HG02763 (cell line): Measurements from ENCODE around the gene TATDN3.
"Not testable (repeated sequence)": the region's sequence is repeated elsewhere in the genome, so short reads cannot be mapped to it uniquely, and the experiment has no call there.

ENCODE experiments used
- ATAC-seq: cut with Tn5 transposase; IDR thresholded peaks from one replicate; pipeline ENCODE4 v1.9.1; 2021; ENCODE audit warnings: mild to moderate bottlenecking, moderate library complexity; ENCODE audit not compliant: unreplicated experiment

Gene TATDN3

GRCh38 chr1:212791676-212792395 lies at the start of gene TATDN3, which contains the start of gene NSL1:
Gene TATDN3, plus strand, starts transcription at chr1:212791894. Its CDS starts 28 bp downstream, at chr1:212791922.
Gene NSL1, minus strand, starts transcription at chr1:212791777. Its CDS starts 14 bp downstream, at chr1:212791763.
- ATAC-seq = peak; percentile 78

- no peak for ATAC-seq
Observed at GRCh38 chr1:212743901-212744475, 47.7 kb upstream of the TATDN3 start.

GRCh38 chr1:212745303-212745702 lies 46.4 kb upstream of the TATDN3 start:
- ATAC-seq = no peak

GRCh38 chr1:212746546-212746945 lies 45.1 kb upstream of the TATDN3 start:
- no peak for ATAC-seq

GRCh38 chr1:212749821-212750535 lies 41.7 kb upstream of the TATDN3 start:
- no peak for ATAC-seq

GRCh38 chr1:212752252-212752933 lies 39.3 kb upstream of the TATDN3 start:
- ATAC-seq = no peak

GRCh38 chr1:212752934-212753497 lies 38.7 kb upstream of the TATDN3 start:
- no peak for ATAC-seq

- ATAC-seq = no peak
Observed at GRCh38 chr1:212753749-212754148, 37.9 kb upstream of the TATDN3 start.

- no peak for ATAC-seq
Observed at GRCh38 chr1:212754193-212754592, 37.5 kb upstream of the TATDN3 start.

- ATAC-seq = no peak
Observed at GRCh38 chr1:212754680-212755079, 37.0 kb upstream of the TATDN3 start.

- ATAC-seq = no peak
Observed at GRCh38 chr1:212759683-212760082, 32.0 kb upstream of the TATDN3 start.

- no peak for ATAC-seq
Observed at GRCh38 chr1:212760126-212760823, 31.4 kb upstream of the TATDN3 start.

- ATAC-seq = no peak
Observed at GRCh38 chr1:212762234-212762633, 29.5 kb upstream of the TATDN3 start.

- no peak for ATAC-seq
Observed at GRCh38 chr1:212762839-212763238, 28.9 kb upstream of the TATDN3 start.

- not testable (repeated sequence) for ATAC-seq
Observed at GRCh38 chr1:212764718-212765281, 26.9 kb upstream of the TATDN3 start.

- not testable (repeated sequence) for ATAC-seq
Observed at GRCh38 chr1:212766825-212767224, 24.9 kb upstream of the TATDN3 start.

- ATAC-seq = no peak
Observed at GRCh38 chr1:212769459-212770167, 22.1 kb upstream of the TATDN3 start.

- no peak for ATAC-seq
Observed at GRCh38 chr1:212771341-212771740, 20.4 kb upstream of the TATDN3 start.

GRCh38 chr1:212773011-212773410 lies 18.7 kb upstream of the TATDN3 start:
- ATAC-seq = no peak
